ENCODE data around the gene ARL10.

The ARL10 gene

DNA sequence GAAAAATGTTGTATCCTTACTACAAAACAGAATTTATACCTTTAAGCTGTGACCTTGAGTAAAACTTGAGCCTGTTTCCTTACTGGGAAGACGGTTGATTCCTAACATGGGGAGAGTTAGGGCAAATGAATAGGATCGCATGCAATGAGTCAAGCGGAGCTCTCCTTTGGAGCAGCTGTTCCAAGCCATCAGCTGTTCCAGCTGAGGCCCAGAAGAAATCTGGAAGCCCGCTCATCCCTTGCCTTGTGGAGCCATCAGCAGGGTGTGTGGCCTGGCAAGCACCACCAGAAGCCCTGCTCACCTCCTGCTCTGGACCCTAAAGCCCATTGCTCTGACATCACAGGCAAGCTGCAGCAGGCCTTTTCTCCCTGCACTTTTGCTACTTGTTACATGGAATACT, 11.8 kb upstream of the ARL10 start:
- no peak for DNase-seq
- Histone ChIP-seq H3K4me3 (ENCODE audit: control insufficient read depth in 1 of 7, extremely low read depth in 1 of 7, insufficient read depth in 4 of 7, low read depth in 2 of 7, low read length in 6 of 7) (no peak overlapping the region), H3K27me3 (replicated peaks in 2 of 5; ENCODE audit: control insufficient read depth in 4 of 5, insufficient read depth in 5 of 5, low read length in 4 of 5) (no peaks in the 10 kb centered on the region), H3K9me3 (ENCODE audit: control extremely low read depth in 1 of 5, control insufficient read depth in 4 of 5, insufficient read depth in 2 of 5, low read depth in 1 of 5, low read length in 4 of 5) (no peaks in the 10 kb centered on the region), H3K27ac (ENCODE audit: insufficient read depth in 1 of 2, low read depth in 1 of 2, low read length in 2 of 2, poor library complexity in 1 of 2, severe bottlenecking in 2 of 2) (no peak overlapping the region), H3K4me1 (ENCODE audit: control extremely low read depth in 1 of 4, control insufficient read depth in 4 of 4, insufficient read depth in 4 of 4, low read length in 3 of 4) (no peaks in the 10 kb centered on the region), H3K36me3 (ENCODE audit: control insufficient read depth in 4 of 4, insufficient read depth in 4 of 4, low read length in 3 of 4) (peaks cover 22 to 91% (median 77%) of the 10 kb centered on the region in 4 experiments)
- WGBS (ENCODE audit: insufficient coverage), result 100% methylated on average over 3 of the region's 4 CpGs
- POLR2A ChIA-PET, result no interaction called here
- CTCF ChIA-PET, result no interaction called here

DNA sequence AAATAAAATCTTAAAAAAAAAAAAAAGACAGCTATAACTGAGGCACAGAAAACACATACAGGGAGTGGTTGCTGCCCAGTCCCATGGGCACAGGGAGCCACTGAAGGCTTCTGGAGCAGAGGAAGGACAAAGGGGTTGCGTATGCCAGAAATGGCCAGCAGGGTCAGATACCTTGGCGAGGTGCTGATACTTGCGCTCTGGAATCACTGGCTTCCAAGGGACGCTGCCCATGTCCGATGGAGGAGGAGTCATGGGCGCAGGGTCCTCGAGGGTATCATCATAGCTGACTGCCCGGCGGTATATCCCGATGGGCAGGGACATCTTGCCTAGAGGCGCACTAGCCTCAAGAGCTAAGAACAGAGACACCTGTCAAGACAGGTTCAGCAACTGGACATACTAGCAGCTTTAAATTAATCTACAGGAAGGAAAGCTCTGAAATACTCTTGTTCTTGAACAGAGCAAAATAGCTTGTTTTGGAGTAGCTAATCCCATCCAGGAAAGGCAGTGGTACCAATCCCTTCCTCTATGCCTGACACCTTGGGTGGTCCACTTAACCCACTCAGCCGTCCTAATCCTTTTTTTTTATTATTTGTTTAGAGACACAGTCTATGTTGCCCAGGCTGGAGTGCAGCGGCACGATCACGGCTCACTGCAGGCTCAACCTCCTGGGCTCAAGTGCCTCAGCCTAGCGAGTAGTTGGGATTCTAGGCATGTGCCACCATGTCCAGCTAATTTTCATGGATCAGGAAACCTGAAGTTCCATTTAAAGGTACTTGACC, 9.7 kb upstream of the ARL10 start:
- WGBS (ENCODE audit: insufficient coverage), result 97% methylated on average over 15 of the region's 16 CpGs
- Histone ChIP-seq H3K36me3 (ENCODE audit: control insufficient read depth in 4 of 4, insufficient read depth in 4 of 4, low read length in 3 of 4) (peaks cover 20 to 74% (median 61%) of the 10 kb centered on the region in 4 experiments), H3K9me3 (ENCODE audit: control extremely low read depth in 1 of 5, control insufficient read depth in 4 of 5, insufficient read depth in 2 of 5, low read depth in 1 of 5, low read length in 4 of 5) (no peaks in the 10 kb centered on the region), H3K27ac (ENCODE audit: insufficient read depth in 1 of 2, low read depth in 1 of 2, low read length in 2 of 2, poor library complexity in 1 of 2, severe bottlenecking in 2 of 2) (no peak overlapping the region), H3K27me3 (replicated peaks in 2 of 5; ENCODE audit: control insufficient read depth in 4 of 5, insufficient read depth in 5 of 5, low read length in 4 of 5) (no peaks in the 10 kb centered on the region), H3K4me1 (ENCODE audit: control extremely low read depth in 1 of 4, control insufficient read depth in 4 of 4, insufficient read depth in 4 of 4, low read length in 3 of 4) (peaks cover 0 to 5% (median 3%) of the 10 kb centered on the region in 4 experiments), H3K4me3 (ENCODE audit: control insufficient read depth in 1 of 7, extremely low read depth in 1 of 7, insufficient read depth in 4 of 7, low read depth in 2 of 7, low read length in 6 of 7) (no peak overlapping the region)
- ChIA-PET CTCF (interaction anchor here (1.7 kb wide), 1 partner anchor 28 kb away, joined by 4 read pairs; no protein-coding TSS in a partner anchor), POLR2A (no interaction called here)
- no peak for DNase-seq

DNA sequence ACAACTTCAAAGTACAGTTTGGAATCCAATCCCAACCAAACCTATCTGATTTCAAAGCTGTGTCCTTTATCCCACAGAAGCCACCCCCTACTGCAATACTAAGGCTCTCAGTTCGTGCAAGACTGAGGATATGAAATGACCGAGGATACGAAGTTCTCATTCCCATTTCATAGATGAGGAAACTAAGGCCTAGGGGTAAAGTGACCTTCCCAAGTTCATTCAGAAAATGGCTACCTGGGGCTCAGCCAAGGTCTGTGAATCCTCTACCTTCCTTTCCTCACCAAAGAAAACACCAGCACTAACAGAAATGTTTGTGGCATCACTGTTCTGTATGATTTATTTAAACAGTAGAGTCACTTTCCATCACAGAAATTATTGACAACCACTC, 9.1 kb upstream of the ARL10 start:
- DNase-seq, result no peak
- CTCF ChIA-PET, result no interaction called here
- H3K4me1 ChIP-seq (ENCODE audit: control extremely low read depth in 1 of 4, control insufficient read depth in 4 of 4, insufficient read depth in 4 of 4, low read length in 3 of 4), result peaks cover 0 to 9% (median 4%) of the 10 kb centered on the region in 4 experiments
- no peak overlapping the region for H3K27ac ChIP-seq (ENCODE audit: insufficient read depth in 1 of 2, low read depth in 1 of 2, low read length in 2 of 2, poor library complexity in 1 of 2, severe bottlenecking in 2 of 2)
- 100% methylated on average over 2 of the region's 3 CpGs for WGBS (ENCODE audit: insufficient coverage)
- peaks cover 20 to 70% (median 58%) of the 10 kb centered on the region in 4 experiments for H3K36me3 ChIP-seq (ENCODE audit: control insufficient read depth in 4 of 4, insufficient read depth in 4 of 4, low read length in 3 of 4)
- no peak overlapping the region for H3K4me3 ChIP-seq (ENCODE audit: control insufficient read depth in 1 of 7, extremely low read depth in 1 of 7, insufficient read depth in 4 of 7, low read depth in 2 of 7, low read length in 6 of 7)
- POLR2A ChIA-PET, result no interaction called here
- no peaks in the 10 kb centered on the region for H3K27me3 ChIP-seq (replicated peaks in 2 of 5; ENCODE audit: control insufficient read depth in 4 of 5, insufficient read depth in 5 of 5, low read length in 4 of 5)
- no peaks in the 10 kb centered on the region for H3K9me3 ChIP-seq (ENCODE audit: control extremely low read depth in 1 of 5, control insufficient read depth in 4 of 5, insufficient read depth in 2 of 5, low read depth in 1 of 5, low read length in 4 of 5)

DNA sequence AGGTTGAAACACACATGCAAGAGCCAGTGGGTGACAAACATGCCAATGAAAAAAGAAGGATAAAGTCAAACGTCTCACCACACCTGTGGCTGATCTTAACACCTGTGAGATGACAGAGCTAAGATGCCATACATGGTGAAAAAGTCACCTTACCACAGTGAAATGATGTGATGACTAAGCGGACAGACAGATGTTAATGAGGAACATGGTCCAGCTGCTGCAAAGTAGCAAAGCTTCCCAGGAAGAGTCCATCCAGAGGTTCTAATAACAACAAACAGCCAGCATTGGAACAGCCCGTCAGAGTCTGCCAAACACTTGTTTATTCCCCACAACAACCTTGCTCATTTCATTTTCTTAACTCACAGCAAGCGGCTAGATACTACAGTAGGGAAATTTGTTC, 5.6 kb upstream of the ARL10 start:
- Histone ChIP-seq H3K4me1 (ENCODE audit: control extremely low read depth in 1 of 4, control insufficient read depth in 4 of 4, insufficient read depth in 4 of 4, low read length in 3 of 4) (peaks cover 5 to 16% (median 13%) of the 10 kb centered on the region in 4 experiments), H3K9me3 (ENCODE audit: control extremely low read depth in 1 of 5, control insufficient read depth in 4 of 5, insufficient read depth in 2 of 5, low read depth in 1 of 5, low read length in 4 of 5) (no peaks in the 10 kb centered on the region), H3K27me3 (replicated peaks in 2 of 5; ENCODE audit: control insufficient read depth in 4 of 5, insufficient read depth in 5 of 5, low read length in 4 of 5) (no peaks in the 10 kb centered on the region), H3K27ac (ENCODE audit: insufficient read depth in 1 of 2, low read depth in 1 of 2, low read length in 2 of 2, poor library complexity in 1 of 2, severe bottlenecking in 2 of 2) (no peak overlapping the region), H3K36me3 (ENCODE audit: control insufficient read depth in 4 of 4, insufficient read depth in 4 of 4, low read length in 3 of 4) (peaks cover 15 to 37% (median 30%) of the 10 kb centered on the region in 4 experiments), H3K4me3 (ENCODE audit: control insufficient read depth in 1 of 7, extremely low read depth in 1 of 7, insufficient read depth in 4 of 7, low read depth in 2 of 7, low read length in 6 of 7) (peak overlapping the region in 1 of 7 experiments; percentile 10)
- DNase-seq, result peak in 2 of 3 donors; percentile 17 to 33
- ChIA-PET CTCF (interaction anchor here (1.0 to 1.2 kb wide), 2 partner anchors 8 to 211 kb away, joined by 3 to 4 read pairs; no protein-coding TSS in a partner anchor), POLR2A (no interaction called here)
- 90% methylated on average over 3 of the region's 4 CpGs for WGBS (ENCODE audit: insufficient coverage)

DNA sequence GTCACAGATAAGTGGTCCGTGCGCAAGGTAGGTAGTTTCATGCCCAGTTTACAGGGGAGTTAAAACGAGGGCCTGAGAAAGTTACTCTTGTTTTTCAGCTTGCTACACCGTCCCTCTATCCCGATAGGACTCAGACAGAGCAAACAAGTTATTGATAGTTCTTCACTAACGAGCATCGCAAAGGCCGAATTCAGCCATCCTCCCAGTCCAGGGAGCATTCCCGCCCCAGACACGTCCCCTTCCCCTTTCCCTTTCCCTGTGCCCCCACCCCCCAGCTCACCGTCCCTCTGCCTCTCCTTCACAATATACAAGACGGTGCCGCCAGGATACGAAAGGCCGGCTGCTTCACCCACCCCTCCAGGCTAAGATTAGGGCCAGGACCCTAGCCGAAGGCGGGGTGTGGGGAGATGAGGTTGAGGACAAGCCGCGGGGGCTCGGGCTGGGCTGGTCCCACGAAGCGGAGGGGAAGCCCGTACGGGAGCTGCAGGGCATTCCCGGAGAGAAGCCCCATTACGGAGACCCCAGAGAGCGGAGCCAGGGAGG, 4.3 kb upstream of the ARL10 start:
- DNase-seq, result peak in 1 of 3 donors; percentile 10

DNA sequence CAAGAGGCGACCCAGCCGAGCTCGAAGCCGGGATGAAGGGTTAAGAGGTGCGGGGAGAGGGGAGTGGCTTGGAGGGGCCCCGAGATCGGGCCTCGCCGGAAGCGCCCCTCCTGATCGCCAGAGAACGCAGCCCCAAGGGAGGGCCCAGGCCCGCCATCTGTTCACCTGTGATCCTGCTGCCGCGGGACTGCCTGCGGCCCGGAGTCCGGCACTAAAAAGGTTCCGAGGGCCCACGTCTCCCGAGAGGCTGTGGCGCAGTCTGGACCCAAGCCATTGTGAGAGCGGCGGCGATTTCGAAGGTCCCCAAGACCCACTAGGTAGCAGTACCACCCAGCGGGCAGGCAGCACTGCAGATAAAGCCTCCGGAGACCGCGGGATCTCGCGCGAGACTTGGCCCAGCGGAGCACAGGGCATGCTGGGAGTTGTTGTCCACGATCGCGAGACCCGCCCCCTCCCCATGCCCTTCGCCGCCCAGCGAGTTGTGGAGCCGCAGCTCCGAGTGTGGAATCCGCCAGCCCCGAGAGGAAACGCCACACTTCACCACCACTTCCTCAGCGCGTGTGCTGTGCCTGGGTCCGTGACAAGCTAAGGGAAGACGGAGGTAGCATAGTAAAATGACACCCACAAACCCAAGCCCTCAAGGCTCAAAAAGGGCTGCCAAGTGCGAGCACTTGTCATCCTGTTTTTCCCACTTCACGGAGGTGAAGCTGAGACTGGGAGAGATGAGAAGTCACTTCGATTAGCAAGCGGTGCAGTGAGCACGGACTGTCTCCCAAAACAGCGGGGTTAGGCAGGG, 3.7 kb upstream of the ARL10 start, which contains the start of gene KIAA1191:
TSS of gene KIAA1191 (minus strand) at position 328 of the 796 bp plus-strand sequence. CDS start 2,256 bp downstream, outside the sequence.
- WGBS (ENCODE audit: insufficient coverage), result 0% methylated on average over 50 of the region's 56 CpGs
- Histone ChIP-seq H3K27ac (ENCODE audit: insufficient read depth in 1 of 2, low read depth in 1 of 2, low read length in 2 of 2, poor library complexity in 1 of 2, severe bottlenecking in 2 of 2) (peak within 1 kb of the TSS; percentile 70 to 92), H3K4me3 (ENCODE audit: control insufficient read depth in 1 of 7, extremely low read depth in 1 of 7, insufficient read depth in 4 of 7, low read depth in 2 of 7, low read length in 6 of 7) (peak within 1 kb of the TSS; percentile 65 to 97 (median 89)), H3K27me3 (replicated peaks in 2 of 5; ENCODE audit: control insufficient read depth in 4 of 5, insufficient read depth in 5 of 5, low read length in 4 of 5) (peaks cover 0 to 3% (median 0%) of the 10 kb centered on the region in 5 experiments), H3K36me3 (ENCODE audit: control insufficient read depth in 4 of 4, insufficient read depth in 4 of 4, low read length in 3 of 4) (peaks cover 3 to 19% (median 12%) of the 10 kb centered on the region in 4 experiments), H3K4me1 (ENCODE audit: control extremely low read depth in 1 of 4, control insufficient read depth in 4 of 4, insufficient read depth in 4 of 4, low read length in 3 of 4) (peaks cover 5 to 31% (median 25%) of the 10 kb centered on the region in 4 experiments), H3K9me3 (ENCODE audit: control extremely low read depth in 1 of 5, control insufficient read depth in 4 of 5, insufficient read depth in 2 of 5, low read depth in 1 of 5, low read length in 4 of 5) (no peaks in the 10 kb centered on the region)
- CTCF ChIA-PET, result interaction anchor here (0.9 to 1.6 kb wide), 4 partner anchors 20 to 31 kb away, joined by 3 to 6 read pairs (median 4); no protein-coding TSS in a partner anchor
- POLR2A ChIA-PET, result interaction anchor here (0.6 to 1.6 kb wide), 8 partner anchors 10 to 178 kb away, joined by 3 to 5 read pairs (median 3); partner anchors contain the start of gene NOP16
- peak; percentile 96 to 98 (median 98) for DNase-seq

More for the DNA sequence above, 4.3 kb upstream of the ARL10 start:
- H3K27me3 ChIP-seq (replicated peaks in 2 of 5; ENCODE audit: control insufficient read depth in 4 of 5, insufficient read depth in 5 of 5, low read length in 4 of 5), result peaks cover 0 to 3% (median 0%) of the 10 kb centered on the region in 5 experiments
- H3K4me1 ChIP-seq (ENCODE audit: control extremely low read depth in 1 of 4, control insufficient read depth in 4 of 4, insufficient read depth in 4 of 4, low read length in 3 of 4), result peaks cover 5 to 27% (median 23%) of the 10 kb centered on the region in 4 experiments
- H3K9me3 ChIP-seq (ENCODE audit: control extremely low read depth in 1 of 5, control insufficient read depth in 4 of 5, insufficient read depth in 2 of 5, low read depth in 1 of 5, low read length in 4 of 5), result no peaks in the 10 kb centered on the region
- CTCF ChIA-PET, result interaction anchor here (0.7 to 1.2 kb wide), 3 partner anchors 9 to 209 kb away, joined by 3 to 4 read pairs (median 3); no protein-coding TSS in a partner anchor
- H3K4me3 ChIP-seq (ENCODE audit: control insufficient read depth in 1 of 7, extremely low read depth in 1 of 7, insufficient read depth in 4 of 7, low read depth in 2 of 7, low read length in 6 of 7), result peak overlapping the region; percentile 65 to 97 (median 89)
- H3K36me3 ChIP-seq (ENCODE audit: control insufficient read depth in 4 of 4, insufficient read depth in 4 of 4, low read length in 3 of 4), result peaks cover 8 to 25% (median 19%) of the 10 kb centered on the region in 4 experiments
- 4% methylated on average over 18 of the region's 27 CpGs for WGBS (ENCODE audit: insufficient coverage)
- peak overlapping the region; percentile 70 to 92 for H3K27ac ChIP-seq (ENCODE audit: insufficient read depth in 1 of 2, low read depth in 1 of 2, low read length in 2 of 2, poor library complexity in 1 of 2, severe bottlenecking in 2 of 2)
- POLR2A ChIA-PET, result interaction anchor here (0.6 to 1.3 kb wide), 3 partner anchors 12 to 28 kb away, joined by 3 to 4 read pairs (median 3); no protein-coding TSS in a partner anchor
